SK-N-SH treated with all-trans-retinoic acid at 6 μM for 48 hours (cell line): Measurements from ENCODE around the gene SREBF1.

Experiments used
- ATAC-seq: fragments of 200-7000 bp; cut with Tn5 transposase; 3 replicates; pipeline ENCODE4 v1.9.1; 2020; ENCODE audit warnings: mild to moderate bottlenecking, moderate library complexity
- ARNTL ChIP-seq: fragments of 450-650 bp; formaldehyde crosslinking; IDR thresholded peaks from 2 replicates; pipeline ENCODE4 v1.5.0; 2020; ENCODE audit warnings: low read depth, mild to moderate bottlenecking, moderate library complexity, borderline replicate concordance
- BACH2 ChIP-seq: fragments of 250-450 bp; sonication (Bioruptor Pico); IDR thresholded peaks from 2 replicates; pipeline ENCODE4 v1.9.0; 2021; ENCODE audit warnings: mild to moderate bottlenecking, borderline replicate concordance
- CSDC2 ChIP-seq: fragments of 250-450 bp; sonication (Bioruptor Pico); IDR thresholded peaks from 2 replicates; pipeline ENCODE4 v1.5.0; 2020; ENCODE audit warnings: mild to moderate bottlenecking, moderate library complexity
- ESRRG ChIP-seq: fragments of 250-450 bp; sonication (Bioruptor Pico); IDR thresholded peaks from 2 replicates; pipeline ENCODE4 v1.6.1; 2021; ENCODE audit warnings: mild to moderate bottlenecking
- GLIS3 ChIP-seq: fragments of 250-450 bp; sonication (Bioruptor Pico); IDR thresholded peaks from 2 replicates; pipeline ENCODE4 v1.5.0; 2020; ENCODE audit warnings: mild to moderate bottlenecking, moderate library complexity
- ISL1 ChIP-seq: fragments of 250-450 bp; sonication (Bioruptor Pico); IDR thresholded peaks from 2 replicates; pipeline ENCODE4 v2.1.2; 2022; ENCODE audit warnings: mild to moderate bottlenecking, moderate library complexity
- OSR1 ChIP-seq: fragments of 250-450 bp; sonication (Bioruptor Pico); IDR thresholded peaks from 2 replicates; pipeline ENCODE4 v1.8.0; 2022; ENCODE audit warnings: moderate library complexity, mild to moderate bottlenecking, inconsistent platforms
- PATZ1 ChIP-seq: fragments of 250-450 bp; sonication (Bioruptor Pico); IDR thresholded peaks from 2 replicates; pipeline ENCODE4 v1.8.0; 2020; ENCODE audit warnings: mild to moderate bottlenecking, moderate library complexity, borderline replicate concordance
- PPARA ChIP-seq: fragments of 250-450 bp; sonication (Bioruptor Pico); IDR thresholded peaks from 2 replicates; pipeline ENCODE4 v1.5.0; 2020; ENCODE audit warnings: mild to moderate bottlenecking, borderline replicate concordance
- RARB ChIP-seq: fragments of 250-450 bp; sonication (Bioruptor Pico); IDR thresholded peaks from 2 replicates; pipeline ENCODE4 v1.8.0; 2021; ENCODE audit warnings: mild to moderate bottlenecking, moderate library complexity
- SNAI2 ChIP-seq: fragments of 250-450 bp; sonication (Bioruptor Pico); IDR thresholded peaks from 2 replicates; pipeline ENCODE4 v1.5.0; 2020; ENCODE audit warnings: mild to moderate bottlenecking, moderate library complexity
- TCF4 ChIP-seq: fragments of 250-450 bp; sonication (Bioruptor Pico); IDR thresholded peaks from 2 replicates; pipeline ENCODE4 v1.8.0; 2021; ENCODE audit warnings: mild to moderate bottlenecking, moderate library complexity, borderline replicate concordance
- ZC3H10 ChIP-seq: fragments of 250-450 bp; sonication (Bioruptor Pico); IDR thresholded peaks from 2 replicates; pipeline ENCODE4 v1.5.1; 2021; ENCODE audit warnings: mild to moderate bottlenecking, moderate library complexity
- ZFP3 ChIP-seq: fragments of 250-450 bp; sonication (Bioruptor Pico); IDR thresholded peaks from 2 replicates; pipeline ENCODE4 v1.5.0; 2020; ENCODE audit warnings: mild to moderate bottlenecking, moderate library complexity
- ZFP30 ChIP-seq: fragments of 450-650 bp; formaldehyde crosslinking; IDR thresholded peaks from 2 replicates; pipeline ENCODE4 v1.5.0; 2022; ENCODE audit warnings: mild to moderate bottlenecking, moderate library complexity
- ZNF565 ChIP-seq: fragments of 450-650 bp; formaldehyde crosslinking; conservative IDR thresholded peaks from 2 replicates; pipeline ENCODE4 v1.5.0; 2020; ENCODE audit warnings: low read depth, mild to moderate bottlenecking, moderate library complexity
- ZNF70 ChIP-seq: fragments of 450-650 bp; formaldehyde crosslinking; IDR thresholded peaks from 2 replicates; pipeline ENCODE4 v1.5.0; 2020; ENCODE audit warnings: mild to moderate bottlenecking, moderate library complexity
- ZNF8 ChIP-seq: fragments of 450-650 bp; formaldehyde crosslinking; IDR thresholded peaks from 2 replicates; pipeline ENCODE4 v1.5.0; 2020; ENCODE audit warnings: mild to moderate bottlenecking, moderate library complexity
- TF ChIP-seq, protein P1 (sequence below): fragments of 250-450 bp; sonication (Bioruptor Pico); IDR thresholded peaks from 2 replicates; pipeline ENCODE4 v1.5.0; 2020; ENCODE audit warnings: mild to moderate bottlenecking, moderate library complexity
- TF ChIP-seq, protein P2 (sequence below): fragments of 250-450 bp; sonication (Bioruptor Pico); IDR thresholded peaks from 2 replicates; pipeline ENCODE4 v1.8.0; 2021; ENCODE audit warnings: low read depth, mild to moderate bottlenecking, moderate library complexity, borderline replicate concordance
- TF ChIP-seq, protein P3 (sequence below): fragments of 250-450 bp; sonication (Bioruptor Pico); IDR thresholded peaks from 2 replicates; pipeline ENCODE4 v1.5.1; 2020; ENCODE audit warnings: low read depth, mild to moderate bottlenecking, moderate library complexity

The SREBF1 gene

DNA sequence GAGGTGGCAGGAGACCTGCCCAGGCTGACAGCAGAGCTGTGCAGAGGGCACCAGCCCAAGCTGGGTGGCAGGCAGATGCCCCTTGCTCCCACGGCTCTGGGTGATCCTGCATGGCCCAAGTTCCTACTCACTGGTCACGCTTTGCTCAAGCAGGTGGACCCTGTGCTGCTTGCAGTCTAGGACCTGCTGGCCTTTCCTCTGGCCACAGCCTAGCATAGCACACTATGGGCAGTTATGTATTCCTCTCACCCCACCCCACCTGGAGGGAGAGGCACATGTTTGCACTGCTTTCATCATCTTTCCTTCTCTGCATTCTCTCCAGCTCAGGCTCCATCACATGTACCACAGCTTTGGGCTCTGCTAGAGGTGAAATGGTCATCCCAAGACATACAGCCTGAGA is 19.6 kb upstream of the SREBF1 start (continued):
- TF ChIP-seq, protein P1, sequence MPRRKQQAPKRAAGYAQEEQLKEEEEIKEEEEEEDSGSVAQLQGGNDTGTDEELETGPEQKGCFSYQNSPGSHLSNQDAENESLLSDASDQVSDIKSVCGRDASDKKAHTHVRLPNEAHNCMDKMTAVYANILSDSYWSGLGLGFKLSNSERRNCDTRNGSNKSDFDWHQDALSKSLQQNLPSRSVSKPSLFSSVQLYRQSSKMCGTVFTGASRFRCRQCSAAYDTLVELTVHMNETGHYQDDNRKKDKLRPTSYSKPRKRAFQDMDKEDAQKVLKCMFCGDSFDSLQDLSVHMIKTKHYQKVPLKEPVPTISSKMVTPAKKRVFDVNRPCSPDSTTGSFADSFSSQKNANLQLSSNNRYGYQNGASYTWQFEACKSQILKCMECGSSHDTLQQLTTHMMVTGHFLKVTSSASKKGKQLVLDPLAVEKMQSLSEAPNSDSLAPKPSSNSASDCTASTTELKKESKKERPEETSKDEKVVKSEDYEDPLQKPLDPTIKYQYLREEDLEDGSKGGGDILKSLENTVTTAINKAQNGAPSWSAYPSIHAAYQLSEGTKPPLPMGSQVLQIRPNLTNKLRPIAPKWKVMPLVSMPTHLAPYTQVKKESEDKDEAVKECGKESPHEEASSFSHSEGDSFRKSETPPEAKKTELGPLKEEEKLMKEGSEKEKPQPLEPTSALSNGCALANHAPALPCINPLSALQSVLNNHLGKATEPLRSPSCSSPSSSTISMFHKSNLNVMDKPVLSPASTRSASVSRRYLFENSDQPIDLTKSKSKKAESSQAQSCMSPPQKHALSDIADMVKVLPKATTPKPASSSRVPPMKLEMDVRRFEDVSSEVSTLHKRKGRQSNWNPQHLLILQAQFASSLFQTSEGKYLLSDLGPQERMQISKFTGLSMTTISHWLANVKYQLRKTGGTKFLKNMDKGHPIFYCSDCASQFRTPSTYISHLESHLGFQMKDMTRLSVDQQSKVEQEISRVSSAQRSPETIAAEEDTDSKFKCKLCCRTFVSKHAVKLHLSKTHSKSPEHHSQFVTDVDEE (CRISPR knock-in tag) = no peak
- no peak for TF ChIP-seq RARB (CRISPR knock-in tag)
- TF ChIP-seq CSDC2 = no peak
- TF ChIP-seq ZFP30 (CRISPR knock-in tag) = no peak
- no peak for TF ChIP-seq TCF4
- no peak for TF ChIP-seq ZNF70
- TF ChIP-seq ZFP3 (CRISPR knock-in tag) = no peak
- no peak for TF ChIP-seq ARNTL

DNA sequence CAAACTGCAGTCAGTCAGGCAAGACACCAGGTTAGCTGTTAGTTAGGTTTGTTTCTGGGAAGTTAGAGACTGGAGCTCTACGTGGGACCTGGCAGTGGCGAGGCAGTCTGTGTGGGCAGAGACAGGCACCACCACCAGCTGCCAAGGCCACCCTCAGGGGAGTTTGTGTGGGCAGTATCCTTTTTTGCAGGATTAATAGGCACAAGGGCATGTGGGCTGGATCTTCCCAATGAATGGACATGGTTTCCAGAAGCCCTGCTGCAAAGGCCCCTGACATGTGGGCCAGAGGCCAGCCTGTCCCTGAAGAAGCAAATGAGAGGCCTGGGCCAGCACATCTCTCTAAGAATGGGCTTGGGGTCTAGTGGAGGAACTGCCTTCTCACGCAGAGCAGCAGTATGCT is 19.2 kb upstream of the SREBF1 start:
- TF ChIP-seq BACH2 (CRISPR knock-in tag) (no peak), TCF4 (no peak), ISL1 (CRISPR knock-in tag) (no peak), ZNF8 (CRISPR knock-in tag) (no peak), PATZ1 (CRISPR knock-in tag) (no peak), ZC3H10 (CRISPR knock-in tag) (no peak), ARNTL (no peak), OSR1 (no peak), RARB (CRISPR knock-in tag) (no peak), SNAI2 (CRISPR knock-in tag) (no peak), PPARA (CRISPR knock-in tag) (no peak), GLIS3 (CRISPR knock-in tag) (no peak), CSDC2 (no peak), ESRRG (CRISPR knock-in tag) (no peak), ZNF70 (no peak), ZFP3 (CRISPR knock-in tag) (no peak), ZNF565 (CRISPR knock-in tag) (no peak)
- TF ChIP-seq, protein P1 (CRISPR knock-in tag) = no peak
- TF ChIP-seq, protein P2, sequence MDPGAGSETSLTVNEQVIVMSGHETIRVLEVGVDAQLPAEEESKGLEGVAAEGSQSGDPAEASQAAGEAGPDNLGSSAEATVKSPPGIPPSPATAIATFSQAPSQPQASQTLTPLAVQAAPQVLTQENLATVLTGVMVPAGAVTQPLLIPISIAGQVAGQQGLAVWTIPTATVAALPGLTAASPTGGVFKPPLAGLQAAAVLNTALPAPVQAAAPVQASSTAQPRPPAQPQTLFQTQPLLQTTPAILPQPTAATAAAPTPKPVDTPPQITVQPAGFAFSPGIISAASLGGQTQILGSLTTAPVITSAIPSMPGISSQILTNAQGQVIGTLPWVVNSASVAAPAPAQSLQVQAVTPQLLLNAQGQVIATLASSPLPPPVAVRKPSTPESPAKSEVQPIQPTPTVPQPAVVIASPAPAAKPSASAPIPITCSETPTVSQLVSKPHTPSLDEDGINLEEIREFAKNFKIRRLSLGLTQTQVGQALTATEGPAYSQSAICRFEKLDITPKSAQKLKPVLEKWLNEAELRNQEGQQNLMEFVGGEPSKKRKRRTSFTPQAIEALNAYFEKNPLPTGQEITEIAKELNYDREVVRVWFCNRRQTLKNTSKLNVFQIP = no peak
- TF ChIP-seq, protein P3, sequence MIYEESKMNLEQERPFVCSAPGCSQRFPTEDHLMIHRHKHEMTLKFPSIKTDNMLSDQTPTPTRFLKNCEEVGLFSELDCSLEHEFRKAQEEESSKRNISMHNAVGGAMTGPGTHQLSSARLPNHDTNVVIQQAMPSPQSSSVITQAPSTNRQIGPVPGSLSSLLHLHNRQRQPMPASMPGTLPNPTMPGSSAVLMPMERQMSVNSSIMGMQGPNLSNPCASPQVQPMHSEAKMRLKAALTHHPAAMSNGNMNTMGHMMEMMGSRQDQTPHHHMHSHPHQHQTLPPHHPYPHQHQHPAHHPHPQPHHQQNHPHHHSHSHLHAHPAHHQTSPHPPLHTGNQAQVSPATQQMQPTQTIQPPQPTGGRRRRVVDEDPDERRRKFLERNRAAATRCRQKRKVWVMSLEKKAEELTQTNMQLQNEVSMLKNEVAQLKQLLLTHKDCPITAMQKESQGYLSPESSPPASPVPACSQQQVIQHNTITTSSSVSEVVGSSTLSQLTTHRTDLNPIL (CRISPR knock-in tag) = no peak
- ATAC-seq = no peak

GRCh38 chr17:17853811-17854447 is 17.1 kb upstream of the SREBF1 start:
- no peak for ATAC-seq
- TF ChIP-seq, protein P2 = no peak
- TF ChIP-seq CSDC2 (no peak), ZFP30 (CRISPR knock-in tag) (no peak), PPARA (CRISPR knock-in tag) (no peak), ZNF565 (CRISPR knock-in tag) (no peak)
- TF ChIP-seq, protein P1 (CRISPR knock-in tag) = no peak
